Keratinocyte (primary cell): ENCODE data around the gene SH2B3. TPM values are rescaled to one million over a fixed set of nuclear protein-coding genes. Genes with fewer than 3 reads are reported as not detected.

Source experiments
- DNase-seq: peaks from one replicate; pipeline ENCODE4 v3.0.0-alpha.2; 2011; ENCODE audit warnings: low read depth, missing footprints, low spot score
- FAIRE-seq: peaks from 2 replicates; lab custom pipeline; 2011; peaks lifted over from hg19 to GRCh38; lab: Jason Lieb, UNC
- H2AFZ ChIP-seq: 2 replicates; pipeline ENCODE4 v1.6.0; 2012; ENCODE audit warnings: low read length, control low read depth, inconsistent platforms; ENCODE audit not compliant: control insufficient read depth
- H3K27ac ChIP-seq: 2 replicates; pipeline ENCODE4 v1.5.1; 2011; ENCODE audit warnings: low read length; ENCODE audit not compliant: control insufficient read depth, insufficient read depth
- H3K27me3 ChIP-seq: 3 replicates; pipeline ENCODE4 v1.6.0; 2011; ENCODE audit warnings: low read length; ENCODE audit not compliant: control insufficient read depth, insufficient read depth; ENCODE audit errors: extremely low read depth
- H3K36me3 ChIP-seq, 2 experiments: 2 replicates in 1 of 2; 3 replicates in 1 of 2; pipeline ENCODE4 v1.5.1; 2011; ENCODE audit warnings: low read length in 2 of 2, mild to moderate bottlenecking in 1 of 2; ENCODE audit not compliant: control insufficient read depth in 2 of 2, insufficient read depth in 2 of 2; ENCODE audit errors: extremely low read depth in 1 of 2
- H3K4me1 ChIP-seq: 3 replicates; pipeline ENCODE4 v1.5.1; 2011; ENCODE audit warnings: low read length; ENCODE audit not compliant: control insufficient read depth, insufficient read depth; ENCODE audit errors: extremely low read depth
- H3K4me2 ChIP-seq: 3 replicates; pipeline ENCODE4 v1.6.0; 2011; ENCODE audit warnings: low read depth, low read length; ENCODE audit not compliant: control insufficient read depth, insufficient read depth; ENCODE audit errors: extremely low read depth
- H3K4me3 ChIP-seq, 3 experiments: fragments of 200-600 bp in 1 of 3; sonication (generic) in 1 of 3; 2 replicates in 2 of 3; 3 replicates in 1 of 3; pipeline ENCODE4 v1.5.1; 2011 to 2016; ENCODE audit warnings: low read length in 3 of 3, mild to moderate bottlenecking in 3 of 3, control low read depth in 2 of 3, inconsistent platforms in 1 of 3, low read depth in 1 of 3, mixed read lengths in 1 of 3, mixed run types in 1 of 3, moderate library complexity in 1 of 3; ENCODE audit not compliant: control insufficient read depth in 2 of 3, insufficient read depth in 2 of 3; ENCODE audit errors: extremely low read depth in 1 of 3
- H3K79me2 ChIP-seq: 2 replicates; pipeline ENCODE4 v1.6.0; 2012; ENCODE audit warnings: low read length; ENCODE audit not compliant: control insufficient read depth, insufficient read depth
- H3K9ac ChIP-seq: 3 replicates; pipeline ENCODE4 v1.6.0; 2011; ENCODE audit warnings: low read length; ENCODE audit not compliant: control insufficient read depth, insufficient read depth; ENCODE audit errors: extremely low read depth
- H3K9me1 ChIP-seq: 3 replicates; pipeline ENCODE4 v1.6.0; 2011; ENCODE audit warnings: low read length; ENCODE audit not compliant: control insufficient read depth, insufficient read depth; ENCODE audit errors: extremely low read depth
- H3K9me3 ChIP-seq: 2 replicates; pipeline ENCODE4 v1.5.1; 2012; ENCODE audit warnings: low read depth, low read length; ENCODE audit not compliant: control insufficient read depth
- H4K20me1 ChIP-seq: 3 replicates; pipeline ENCODE4 v1.6.0; 2011; ENCODE audit warnings: low read length; ENCODE audit not compliant: control insufficient read depth, insufficient read depth; ENCODE audit errors: extremely low read depth
- CTCF ChIP-seq, 3 experiments: IDR thresholded peaks in 1 of 3; conservative IDR thresholded peaks in 1 of 3; optimal IDR thresholded peaks in 1 of 3; 2 replicates in 2 of 3; 3 replicates in 1 of 3; pipeline versions ENCODE3 to v1.5.1; 2011; ENCODE audit warnings: low read length in 3 of 3, mild to moderate bottlenecking in 3 of 3, moderate library complexity in 2 of 3, control low read depth in 1 of 3, inconsistent platforms in 1 of 3; ENCODE audit not compliant: insufficient read depth in 2 of 3; ENCODE audit errors: extremely low read depth in 1 of 3
- EZH2 ChIP-seq: IDR thresholded peaks from one replicate; pipeline ENCODE4 v1.6.1; 2012; ENCODE audit warnings: inconsistent platforms, mild to moderate bottlenecking, low read length, moderate library complexity
- dilution Hi-C: fragments of 300-500 bp; cut with MboI; formaldehyde crosslinking; loops from one replicate; pipeline ENCODE4 v1.7.0; 2020; ENCODE audit warnings: low sequenced_read_pairs; ENCODE audit not compliant: extremely low pct_ligation_motif_present
- polyA plus RNA-seq, 5 experiments: library from polyadenylated mRNA; depleted of rRNA in 3 of 5; stranded (reverse) in 3 of 5; stranded (forward) in 1 of 5; unstranded in 1 of 5; fragments of >200 nt; gene quantifications; 1 replicate in 1 of 5; 2 replicates in 3 of 5; 3 replicates in 1 of 5; pipeline versions ENCODE4 v1.2.1 to v1.2.3, GENCODE V29; 2011 to 2012; ENCODE audit warnings: missing spikeins in 2 of 5, low read depth in 1 of 5, low replicate concordance in 1 of 5

The SH2B3 gene
- polyA plus RNA-seq, 1 donor (not counting 4 experiments of a cell fraction or from before 2014, with no cell fraction given) = 7.7 TPM

- no peak overlapping the region for H3K27ac ChIP-seq
- H3K9me3 ChIP-seq = no peaks in the 10 kb centered on the region
- no peaks in the 10 kb centered on the region for H4K20me1 ChIP-seq
- no peaks in the 10 kb centered on the region for H3K27me3 ChIP-seq
- no peak overlapping the region for H3K4me2 ChIP-seq
- H2AFZ ChIP-seq = no peak overlapping the region
- no peaks in the 10 kb centered on the region for H3K36me3 ChIP-seq
- dilution Hi-C loops = no loop called here
- no peak overlapping the region for H3K9ac ChIP-seq
- no peaks in the 10 kb centered on the region for H3K79me2 ChIP-seq
- no peak overlapping the region for H3K4me3 ChIP-seq
- no peaks in the 10 kb centered on the region for H3K9me1 ChIP-seq
- DNase-seq (no peak), FAIRE-seq (no peak)
- peaks cover 4% of the 10 kb centered on the region for H3K4me1 ChIP-seq
- TF ChIP-seq CTCF (optimal IDR thresholded peaks at IDR 0.05 in 1 of 3, IDR thresholded peaks at IDR 0.05 in 1 of 3, conservative IDR thresholded peaks at IDR 0.05 in 1 of 3; ENCODE audit: extremely low read depth in 1 of 3, insufficient read depth in 2 of 3, low read length in 3 of 3) (no peak), EZH2 (no peak)
Observed at GRCh38 chr12:111389635-111390034, 16.1 kb upstream of the SH2B3 start.

GRCh38 chr12:111390910-111391309 lies 14.8 kb upstream of the SH2B3 start:
- FAIRE-seq (no peak), DNase-seq (no peak)
- Histone ChIP-seq H3K4me2 (no peak overlapping the region), H3K27me3 (no peaks in the 10 kb centered on the region), H3K9me1 (no peaks in the 10 kb centered on the region), H3K27ac (no peak overlapping the region), H3K4me1 (peaks cover 4% of the 10 kb centered on the region), H3K9ac (no peak overlapping the region), H3K79me2 (no peaks in the 10 kb centered on the region), H4K20me1 (no peaks in the 10 kb centered on the region), H3K4me3 (no peak overlapping the region), H3K36me3 (no peaks in the 10 kb centered on the region), H2AFZ (no peak overlapping the region), H3K9me3 (no peaks in the 10 kb centered on the region)
- dilution Hi-C loops = no loop called here
- TF ChIP-seq EZH2 (no peak), CTCF (optimal IDR thresholded peaks at IDR 0.05 in 1 of 3, IDR thresholded peaks at IDR 0.05 in 1 of 3, conservative IDR thresholded peaks at IDR 0.05 in 1 of 3; ENCODE audit: extremely low read depth in 1 of 3, insufficient read depth in 2 of 3, low read length in 3 of 3) (no peak)
